ENCODE data around the gene FGF12.
A peak's percentile ranks its signal among the peaks of the same experiment; 100 is the strongest.
"Not testable (repeated sequence)": the region's sequence is repeated elsewhere in the genome, so short reads cannot be mapped to it uniquely, and the experiment has no call there.

The FGF12 gene

DNA sequence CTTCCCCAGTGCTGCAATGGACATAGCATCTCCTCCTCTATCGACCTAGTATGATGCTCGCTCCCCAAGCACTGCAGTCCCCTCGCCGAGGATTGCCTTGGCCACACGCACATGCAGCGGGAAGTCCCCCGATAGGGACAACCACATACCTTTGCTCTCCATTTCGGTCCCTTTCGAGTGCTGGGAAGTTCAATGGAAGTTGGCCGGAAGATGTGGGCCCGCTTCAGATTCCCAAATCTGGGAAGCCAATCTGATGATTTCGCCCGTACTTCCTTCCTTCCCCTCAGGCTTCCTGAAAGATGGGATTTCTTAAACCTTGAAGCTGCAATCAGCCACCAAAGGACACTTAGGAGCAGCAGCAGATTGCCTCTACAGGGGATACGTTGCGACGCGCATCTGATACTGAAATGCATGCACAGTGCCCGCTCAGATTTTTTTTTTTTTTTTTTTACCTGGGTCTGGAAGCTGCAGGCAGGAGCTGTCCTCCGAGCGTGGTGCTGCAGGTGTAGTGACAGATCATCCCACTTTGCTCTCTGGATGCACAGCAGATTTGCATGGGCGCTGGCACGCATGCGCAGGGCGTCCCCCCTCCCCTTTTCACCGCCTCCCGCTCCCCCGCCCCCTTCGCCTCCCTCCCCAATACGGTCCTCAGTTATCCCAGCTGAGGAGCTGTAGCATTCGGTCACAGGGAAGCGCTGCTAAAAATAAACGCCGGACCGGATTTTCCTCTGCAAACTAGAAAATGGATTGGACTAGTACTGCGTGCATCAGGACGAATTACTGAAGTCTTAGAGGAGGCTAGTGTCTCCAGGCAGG is at the start of gene FGF12:
Gene FGF12, minus strand, starts transcription at position 510 of the 816 bp plus-strand sequence.
- DNase-seq = peak; percentile 31

DNA sequence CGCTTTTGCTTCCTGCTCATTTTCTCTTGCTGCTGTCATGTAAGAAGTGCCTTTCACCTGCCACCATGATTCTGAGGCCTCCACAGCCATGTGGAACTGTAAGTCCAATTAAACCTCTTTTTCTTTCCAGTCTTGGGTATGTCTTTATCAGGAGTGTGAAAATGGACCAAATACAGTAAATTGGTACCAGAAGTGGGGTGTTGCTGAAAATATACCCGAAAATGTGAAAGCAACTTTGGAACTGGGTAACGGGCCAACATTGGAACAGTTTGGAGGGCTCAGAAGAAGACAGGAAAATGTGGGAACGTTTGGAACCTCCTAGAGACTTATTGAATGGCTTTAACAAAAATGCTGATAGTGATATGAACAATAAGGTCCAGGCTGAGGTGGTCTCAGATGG is 47.0 kb upstream of the FGF12 start:
- not testable (repeated sequence) for DNase-seq

DNA sequence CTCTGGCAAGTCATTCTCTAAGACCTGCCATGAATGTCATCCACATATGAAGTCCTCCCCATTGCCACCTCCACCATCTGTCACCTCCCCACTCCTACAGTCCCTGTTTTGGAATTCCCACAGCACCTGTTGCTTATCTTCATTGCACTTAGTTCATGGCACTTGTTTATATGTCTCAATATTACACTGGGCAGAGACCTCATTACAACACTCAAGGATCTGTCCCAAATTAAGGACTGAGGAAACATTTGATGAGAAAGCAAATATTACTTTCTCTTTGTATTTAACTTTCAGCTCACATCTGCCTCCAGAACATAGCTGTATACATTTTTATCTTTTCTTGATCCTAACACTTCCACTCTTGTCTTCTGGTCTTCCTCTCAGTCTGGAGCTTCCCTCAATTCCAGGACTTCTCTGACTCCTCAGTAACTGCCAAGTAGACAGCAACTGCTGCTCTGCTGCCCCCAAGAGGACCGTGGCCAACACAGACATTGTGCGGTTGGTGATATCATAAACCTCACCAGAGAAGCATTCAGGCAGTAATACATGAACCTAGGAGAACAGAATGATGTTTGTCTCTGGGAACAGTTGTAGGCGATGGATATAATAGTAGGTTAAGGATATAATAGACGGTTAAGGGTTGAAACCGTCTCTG is 45.0 kb upstream of the FGF12 start:
- DNase-seq = peak; percentile 11

DNA sequence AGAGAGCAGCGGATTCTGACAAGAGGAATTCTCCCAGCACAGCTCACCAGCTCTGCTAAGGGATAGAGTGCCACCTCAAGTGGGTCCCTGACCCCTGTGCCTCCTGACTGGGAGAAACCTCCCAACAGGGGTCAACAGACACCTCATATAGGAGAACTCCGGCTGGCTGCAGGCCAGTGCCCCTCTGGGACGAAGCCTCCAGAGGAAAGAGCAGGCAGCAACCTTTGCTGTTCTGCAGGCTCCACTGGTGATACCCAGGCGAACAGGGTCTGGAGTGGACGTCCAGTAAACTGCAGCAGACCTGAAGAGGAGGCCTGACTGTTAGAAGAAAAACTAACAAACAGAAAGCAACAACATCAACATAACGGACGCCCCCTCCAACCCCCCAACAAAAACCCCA is 31.3 kb upstream of the FGF12 start:
- no peak for DNase-seq

DNA sequence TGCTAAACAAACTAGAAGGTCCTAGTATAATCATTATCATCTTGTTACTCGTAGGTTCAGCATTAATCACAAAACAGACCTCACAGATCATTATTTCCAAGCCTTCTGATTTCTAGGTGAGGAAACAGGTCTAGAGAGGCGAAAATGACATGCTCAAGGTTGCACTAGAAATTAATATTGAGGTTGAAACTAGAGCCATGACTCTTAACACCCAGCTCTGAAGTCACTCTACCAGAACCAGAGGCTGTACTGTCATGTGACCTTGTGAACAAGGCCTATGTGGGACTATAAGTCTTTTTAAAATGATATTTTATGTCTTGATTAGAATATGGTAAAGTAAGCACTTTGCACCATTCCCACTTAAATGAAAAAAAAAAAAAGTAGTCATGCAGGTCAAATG is 23.8 kb upstream of the FGF12 start:
- no peak for DNase-seq

DNA sequence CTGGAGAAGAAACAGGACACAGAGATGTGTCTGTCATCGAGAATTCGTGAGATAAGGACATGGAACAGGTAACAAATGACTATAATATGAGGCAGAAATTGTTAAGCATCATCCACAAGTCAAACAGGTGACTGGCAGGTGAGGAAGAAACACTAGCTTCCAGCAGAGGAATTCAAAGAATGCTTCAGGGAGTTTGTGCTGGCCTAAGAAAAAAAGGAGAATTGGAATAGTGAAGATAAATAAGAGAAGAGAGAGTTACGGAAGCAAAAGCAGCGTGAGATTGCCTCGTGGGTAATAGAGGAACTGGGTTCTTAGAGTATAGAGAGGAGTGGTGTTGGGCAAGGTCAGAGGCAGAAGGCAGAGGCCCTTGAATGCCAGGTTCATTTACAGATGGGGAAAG is 22.9 kb upstream of the FGF12 start:
- DNase-seq = no peak

DNA sequence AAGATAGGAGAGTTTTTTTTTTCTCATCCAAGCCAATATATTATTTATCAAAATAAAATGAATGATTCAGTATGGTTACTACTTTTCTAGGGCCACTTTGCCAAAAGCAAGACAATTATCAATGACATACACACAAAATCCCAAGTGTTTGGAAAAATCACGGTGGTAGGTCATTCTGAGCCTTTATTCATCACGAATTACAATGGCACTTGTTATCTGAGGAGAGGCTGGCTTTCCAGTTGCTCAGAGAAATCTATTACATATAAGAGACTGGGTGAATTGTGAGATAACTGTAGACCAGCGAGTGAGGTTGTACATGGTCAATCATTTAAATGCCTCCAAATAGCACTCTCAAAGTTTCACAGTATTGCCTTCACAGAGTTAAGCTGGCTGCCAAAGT is 20.4 kb upstream of the FGF12 start:
- DNase-seq = no peak

DNA sequence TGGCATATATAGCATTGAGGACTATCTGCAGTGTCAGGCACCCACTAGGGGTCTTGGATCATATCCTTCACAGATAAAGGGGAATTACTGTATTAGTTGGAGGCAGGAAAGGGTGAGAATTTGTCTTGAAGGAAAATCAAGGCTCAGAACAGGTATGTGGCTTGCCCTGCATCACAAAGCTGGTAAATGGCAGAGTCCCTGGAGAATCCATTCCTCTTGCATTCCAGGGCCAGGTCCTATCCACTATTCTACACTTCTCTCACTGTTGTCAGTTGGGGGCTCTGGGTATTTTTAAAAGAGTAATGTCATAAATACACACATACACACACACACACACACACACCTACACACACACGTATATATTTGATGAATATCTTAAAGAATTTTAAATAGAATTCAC is 19.8 kb upstream of the FGF12 start:
- DNase-seq = no peak

DNA sequence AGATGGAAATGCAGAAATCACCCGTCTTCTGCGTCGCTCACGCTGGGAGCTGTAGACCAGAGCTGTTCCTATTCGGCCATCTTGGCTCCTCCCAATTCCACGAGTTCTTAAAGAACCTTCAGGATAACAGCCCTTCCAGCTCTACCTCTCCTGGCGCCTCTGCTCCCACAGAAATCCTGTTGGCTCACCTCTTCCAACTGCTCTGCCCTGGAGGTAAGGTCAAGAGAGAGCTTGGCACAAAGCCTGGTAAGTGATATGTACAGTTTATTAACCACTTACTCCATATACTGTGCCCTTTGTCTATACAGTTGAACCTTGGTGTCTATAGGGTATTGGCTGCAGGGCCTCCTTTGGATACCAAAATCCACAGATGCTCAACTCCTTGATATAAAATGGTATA is 17.8 kb upstream of the FGF12 start:
- DNase-seq = no peak

DNA sequence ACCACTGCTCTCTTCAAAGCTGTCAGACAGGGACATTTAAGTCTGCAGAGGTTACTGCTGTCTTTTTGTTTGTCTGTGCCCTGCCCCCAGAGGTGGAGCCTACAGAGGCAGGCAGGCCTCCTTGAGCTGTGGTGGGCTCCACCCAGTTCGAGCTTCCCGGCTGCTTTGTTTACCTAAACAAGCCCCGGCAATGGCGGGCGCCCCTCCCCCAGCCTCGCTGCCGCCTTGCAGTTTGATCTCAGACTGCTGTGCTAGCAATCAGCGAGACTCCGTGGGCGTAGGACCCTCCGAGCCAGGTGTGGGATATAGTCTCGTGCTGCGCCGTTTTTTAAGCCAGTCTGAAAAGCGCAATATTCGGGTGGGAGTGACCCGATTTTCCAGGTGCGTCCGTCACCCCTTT is 17.3 kb upstream of the FGF12 start:
- DNase-seq = not testable (repeated sequence)

DNA sequence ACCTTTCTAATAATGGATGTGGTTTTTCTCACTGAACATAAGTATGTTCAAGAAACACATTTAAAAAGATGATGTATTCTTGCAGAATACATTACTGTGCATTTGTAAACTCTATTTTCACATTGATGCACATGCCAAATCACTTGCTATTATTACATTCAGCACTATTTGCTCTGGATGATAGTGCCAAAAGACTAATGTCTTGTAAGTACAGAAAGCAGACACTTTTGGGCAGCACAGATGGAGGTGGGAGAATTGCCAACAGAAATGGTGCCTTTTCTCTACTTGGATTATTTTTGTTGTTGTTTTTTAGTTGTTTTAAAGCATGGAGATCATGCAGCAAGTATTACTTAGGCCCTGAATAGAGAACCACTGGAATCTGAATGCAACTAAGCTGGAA is 10.2 kb upstream of the FGF12 start:
- no peak for DNase-seq

DNA sequence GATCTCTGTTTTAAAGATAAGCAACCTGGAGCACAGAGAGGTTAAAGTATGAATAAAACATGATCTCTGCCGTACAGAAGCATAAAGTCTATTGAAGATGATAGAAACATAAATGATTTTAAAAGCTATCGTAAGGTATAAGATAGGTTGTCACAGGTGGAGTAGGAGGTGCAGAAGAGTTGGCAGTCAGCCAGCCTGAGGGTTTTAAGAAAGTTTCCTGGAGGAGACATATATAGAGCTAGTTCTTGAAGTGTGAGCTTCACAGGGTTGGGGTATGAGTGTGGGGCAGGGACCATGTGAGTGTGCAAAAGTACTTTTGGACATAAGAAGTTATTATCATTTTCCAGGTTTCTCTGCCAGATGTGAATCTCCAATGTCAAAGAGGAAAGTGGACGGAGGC is 3.9 kb upstream of the FGF12 start:
- no peak for DNase-seq

DNA sequence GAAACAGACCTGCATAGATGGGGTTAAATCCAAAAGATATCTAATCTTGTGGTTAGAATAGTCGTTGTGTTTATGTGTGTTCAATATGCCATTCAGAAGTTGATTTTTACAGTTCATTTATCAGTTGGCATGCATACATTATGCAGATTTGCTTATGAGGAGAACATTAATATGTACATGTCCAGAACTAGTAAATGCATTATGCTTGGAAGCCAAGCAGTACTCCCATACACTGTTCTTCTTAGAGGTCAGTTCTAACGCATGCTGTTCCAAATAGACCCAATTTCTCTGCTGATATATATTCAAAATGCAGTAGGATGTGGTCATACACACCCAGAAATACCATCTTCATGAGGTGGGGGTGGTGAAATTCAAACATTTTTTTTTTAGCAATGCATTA is 956 bp downstream of the FGF12 start:
- no peak for DNase-seq

DNA sequence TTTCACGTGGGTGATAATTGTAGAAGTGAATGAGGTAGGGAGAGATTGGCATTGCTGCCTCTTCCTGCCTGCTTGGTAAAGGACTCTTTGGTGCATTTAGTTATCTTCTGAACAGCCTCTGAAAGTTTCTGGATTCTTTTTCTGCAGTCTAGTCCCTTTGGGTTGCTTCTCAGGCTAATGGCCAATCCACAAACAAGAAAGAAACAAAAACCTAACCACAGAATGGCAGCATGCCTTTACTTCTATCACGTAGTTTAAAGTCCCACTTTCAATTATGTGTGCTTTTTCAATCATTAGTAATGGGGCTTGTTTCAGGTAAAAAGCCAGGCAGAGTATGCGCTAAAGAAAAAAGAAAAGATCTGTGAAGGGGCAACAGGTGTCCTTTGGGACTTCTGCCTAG is 7.4 kb downstream of the FGF12 start:
- no peak for DNase-seq

DNA sequence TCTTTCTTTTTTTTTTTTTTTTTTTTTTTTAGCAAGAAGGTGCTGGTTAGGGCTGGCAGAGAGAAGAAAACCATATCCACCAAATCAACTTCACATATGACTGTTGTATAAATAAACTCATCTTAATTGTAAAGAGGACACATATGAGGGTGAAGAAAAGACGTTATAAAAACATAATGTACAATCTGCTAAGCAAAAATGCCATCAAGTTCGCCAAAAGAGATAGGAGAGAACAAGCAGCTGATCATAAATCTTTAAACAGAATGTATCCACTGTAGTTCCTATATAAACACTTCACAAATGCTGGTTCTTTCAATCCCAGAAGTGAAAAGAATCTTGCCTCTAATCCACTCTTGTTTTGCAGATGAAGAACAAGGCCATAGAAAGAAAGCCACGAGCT is 9.2 kb downstream of the FGF12 start:
- DNase-seq = no peak

DNA sequence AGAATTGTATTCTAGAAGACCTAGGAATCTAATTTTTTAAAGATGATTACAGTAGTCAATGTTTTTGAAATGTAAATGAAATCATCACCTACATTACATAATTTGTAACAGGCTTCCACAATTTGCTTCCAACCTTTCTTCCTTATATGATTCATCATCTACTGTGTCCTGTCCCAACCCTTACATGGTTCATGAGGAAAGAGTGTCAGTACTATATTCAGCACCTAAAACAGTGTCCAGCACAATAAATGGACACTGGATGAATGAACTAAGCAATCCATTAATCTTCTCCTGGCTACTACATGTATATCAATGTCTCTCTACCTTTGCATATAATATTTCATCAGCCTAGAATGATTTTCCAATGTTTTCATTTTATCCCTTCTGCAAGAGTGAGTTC is 12.2 kb downstream of the FGF12 start:
- no peak for DNase-seq

DNA sequence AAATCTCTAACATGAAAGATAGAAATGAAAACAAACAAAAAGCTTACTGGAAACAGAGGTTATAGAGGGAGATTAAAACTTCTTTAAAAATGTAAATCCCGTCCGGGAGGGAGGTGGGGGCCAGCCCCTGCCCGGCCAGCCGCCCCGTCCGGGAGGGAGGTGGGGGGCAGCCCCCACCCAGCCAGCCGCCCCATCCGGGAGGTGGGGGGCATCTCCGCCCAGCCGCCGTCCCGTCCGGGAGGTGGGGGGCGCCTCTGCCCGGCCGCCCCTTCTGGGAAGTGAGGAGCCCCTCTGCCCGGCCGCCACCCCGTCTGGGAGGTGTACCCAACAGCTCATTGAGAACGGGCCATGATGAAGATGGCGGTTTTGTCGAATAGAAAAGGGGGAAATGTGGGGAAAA is 16.2 kb downstream of the FGF12 start:
- not testable (repeated sequence) for DNase-seq

DNA sequence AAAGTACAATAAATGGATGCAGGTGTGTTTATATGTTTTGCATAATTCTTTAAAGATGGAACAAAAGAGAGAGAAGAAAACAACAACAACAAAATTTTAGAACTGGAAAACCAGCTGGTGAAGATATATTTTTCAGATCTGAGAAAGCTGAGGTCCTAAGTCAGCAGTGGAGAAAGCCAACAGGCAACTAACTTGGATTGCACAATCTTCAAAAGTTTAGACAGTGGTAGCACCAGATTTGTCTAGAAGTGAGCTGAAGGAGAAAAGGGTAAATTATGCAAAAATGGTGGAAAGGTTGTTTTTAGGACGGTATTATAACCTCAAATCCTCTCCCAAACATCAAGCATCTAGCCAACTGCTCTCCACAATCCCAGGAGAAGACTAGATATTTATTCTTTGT is 17.0 kb downstream of the FGF12 start:
- DNase-seq = no peak

DNA sequence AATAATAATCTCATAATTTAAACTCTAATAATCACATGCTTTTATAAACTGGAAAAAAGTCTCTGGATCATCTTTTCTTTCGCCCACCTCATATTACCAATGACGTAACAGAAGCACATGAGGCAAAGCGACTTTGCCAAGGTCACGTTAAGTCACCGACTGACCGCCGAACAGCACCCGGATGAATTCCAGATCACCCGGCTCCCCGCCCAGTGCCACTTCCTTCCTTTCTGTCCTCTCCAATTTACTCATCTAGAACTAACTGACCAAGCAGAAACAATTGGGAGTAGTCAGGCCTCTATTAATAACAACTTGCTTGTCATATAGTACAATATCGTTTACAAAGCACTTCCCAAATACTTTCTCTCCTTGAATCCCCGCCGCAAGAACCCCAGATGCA is 21.1 kb downstream of the FGF12 start:
- DNase-seq = no peak

DNA sequence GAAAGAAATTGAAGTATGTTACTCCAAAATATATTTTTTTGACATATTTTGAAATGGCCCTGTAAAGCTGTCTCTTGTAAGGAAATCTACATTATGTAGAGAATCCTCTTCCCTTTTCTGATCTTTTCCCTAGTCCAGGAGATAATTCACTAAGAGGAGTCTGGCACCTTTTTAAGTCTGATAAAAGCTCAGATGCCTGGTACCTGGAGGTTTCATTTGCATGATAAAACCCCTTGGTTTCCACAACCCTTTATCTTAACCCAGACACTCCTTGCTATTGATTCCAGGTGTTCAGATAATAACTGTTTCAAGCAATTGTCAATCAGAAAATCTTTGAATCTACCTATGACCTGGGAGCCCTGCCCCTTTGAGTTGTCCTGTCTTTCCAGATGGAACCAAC is 26.5 kb downstream of the FGF12 start:
- DNase-seq = no peak

DNA sequence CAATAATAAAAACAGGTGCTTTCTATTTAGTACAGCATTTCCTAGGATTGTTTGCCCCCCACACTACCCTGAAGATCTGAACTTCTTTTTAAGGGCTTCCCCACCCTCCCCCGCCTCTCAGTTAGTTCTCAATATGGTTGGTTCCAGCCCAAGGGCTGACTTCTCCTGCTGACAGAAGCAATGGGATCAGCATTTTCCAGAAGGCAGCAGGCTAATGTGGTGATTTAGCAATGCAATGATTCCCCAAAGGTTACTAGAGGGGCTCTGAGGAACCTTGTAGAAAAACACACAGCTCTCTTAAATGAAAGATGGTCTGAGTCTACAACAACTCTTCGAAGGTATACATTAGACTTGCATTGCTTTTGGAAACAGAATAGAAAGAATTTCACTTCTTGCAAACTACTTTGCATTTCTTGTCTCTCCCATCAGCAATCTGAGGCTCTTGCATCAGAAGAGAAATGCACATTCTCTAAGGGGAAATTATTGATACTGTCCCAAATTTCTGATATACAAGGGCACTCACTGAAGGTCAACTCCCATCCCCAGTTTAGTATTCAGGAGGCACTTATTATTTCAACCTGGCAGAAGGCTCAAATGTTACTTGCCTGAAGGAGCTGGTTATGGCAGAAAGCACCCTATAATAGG is 30.3 kb downstream of the FGF12 start:
- no peak for DNase-seq

DNA sequence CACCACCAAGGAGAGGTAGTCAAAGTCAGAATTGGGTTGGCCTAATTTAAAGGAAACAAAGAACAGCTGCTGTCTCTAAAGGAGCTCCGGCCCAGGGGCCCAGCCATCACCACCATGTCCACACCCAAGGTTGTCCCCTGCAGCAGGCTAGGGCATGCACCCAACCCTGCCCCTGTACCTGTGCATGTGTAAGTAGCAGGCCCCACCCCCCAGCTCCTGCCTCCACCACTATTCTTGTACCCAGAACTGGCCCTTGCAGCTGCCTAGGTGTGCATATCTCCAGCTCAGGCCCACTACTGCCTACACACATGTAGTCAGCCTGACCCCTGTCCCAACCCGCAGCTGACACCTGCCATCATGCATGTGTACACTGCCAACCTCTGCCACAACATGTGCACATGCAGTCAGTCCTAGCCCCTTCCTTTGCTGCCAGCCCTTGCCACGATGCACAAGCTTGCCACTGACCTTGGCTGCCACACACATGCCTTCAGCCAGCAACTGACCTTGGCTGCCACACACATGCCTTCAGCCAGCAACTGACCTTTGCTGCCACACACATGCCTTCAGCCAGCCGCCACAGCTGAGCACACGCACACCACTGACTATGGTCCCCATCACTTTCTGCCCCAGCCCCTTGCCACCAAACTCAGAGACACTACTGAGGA is 39.7 kb downstream of the FGF12 start:
- no peak for DNase-seq

DNA sequence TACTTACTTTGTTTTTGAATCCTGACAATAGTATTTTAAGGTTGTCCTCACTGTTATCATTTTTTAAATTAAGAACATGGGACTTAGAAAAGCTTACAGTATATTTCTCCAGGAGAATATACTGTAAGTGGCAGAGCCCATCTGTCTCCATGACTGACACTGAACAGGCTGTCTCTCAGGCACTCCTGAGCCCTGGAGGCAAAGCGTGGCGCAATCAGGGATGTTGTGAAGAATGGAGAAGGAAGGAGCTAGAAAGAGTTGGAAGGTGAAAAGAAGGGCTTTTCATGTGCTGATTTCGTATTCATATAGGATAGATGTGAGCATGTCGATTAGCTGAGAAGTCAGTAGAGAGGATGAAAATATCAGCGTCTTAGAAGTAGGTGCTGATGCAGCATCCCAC is 41.5 kb downstream of the FGF12 start:
- no peak for DNase-seq

DNA sequence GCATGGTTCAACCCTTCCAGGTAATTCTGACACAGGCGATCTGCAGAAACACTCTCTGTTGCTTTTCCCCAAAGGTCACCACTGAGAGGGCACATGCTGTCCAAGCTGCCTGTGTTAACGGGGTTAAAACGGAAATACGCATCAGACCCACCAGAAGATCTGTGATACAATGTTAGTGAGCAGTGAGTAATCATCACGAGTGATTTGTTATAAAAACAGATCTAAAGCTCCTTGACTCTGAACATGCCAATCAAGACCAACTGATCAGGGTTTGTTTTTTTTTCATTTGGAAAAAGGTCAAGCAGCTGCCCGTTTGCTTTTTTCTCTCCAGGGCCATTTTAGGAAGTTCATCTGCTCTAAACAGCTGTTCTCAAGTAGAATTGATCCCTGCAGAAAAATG is 43.2 kb downstream of the FGF12 start:
- DNase-seq = no peak

All from stimulated activated CD4-positive, alpha-beta T cell treated with anti-CD3 and anti-CD28 coated beads, Interleukin-15, amount 100 ng/mL, for 24 hours (primary cell).